ENCODE data around the gene POLR2F. TPM values are rescaled to one million over a fixed set of nuclear protein-coding genes. Genes with fewer than 3 reads are reported as not detected.
"Not testable (repeated sequence)": the region's sequence is repeated elsewhere in the genome, so short reads cannot be mapped to it uniquely, and the experiment has no call there.

The POLR2F gene
- total RNA-seq, 2 donors from 2014 or later = 52.5 to 110 TPM

- no peak for TF ChIP-seq CTCF (IDR thresholded peaks at IDR 0.05)
- no peak for DNase-seq
- H3K27me3 ChIP-seq = no peaks in the 10 kb centered on the region
- H3K9me3 ChIP-seq = no peaks in the 10 kb centered on the region
- intact Hi-C loops (cut with DNase I) = no loop called here
- H3K9ac ChIP-seq (ENCODE audit: low read depth in 2 of 2, low read length in 2 of 2) = no peak overlapping the region
- H3K27ac ChIP-seq = no peak overlapping the region
- H3K36me3 ChIP-seq = no peaks in the 10 kb centered on the region
- H3K4me1 ChIP-seq = peaks cover 9% of the 10 kb centered on the region
- H3K4me3 ChIP-seq = no peak overlapping the region
Measured at GRCh38 chr22:37951305-37951704, 2.2 kb upstream of the POLR2F start.

GRCh38 chr22:37952629-37953028 lies 870 bp upstream of the POLR2F start:
- H3K9me3 ChIP-seq; H3K27ac ChIP-seq; H3K4me1 ChIP-seq; H3K27me3 ChIP-seq; H3K36me3 ChIP-seq; DNase-seq; intact Hi-C loops (cut with DNase I): not testable (repeated sequence)
- Histone ChIP-seq H3K4me3 (peak overlapping the region; percentile 100), H3K9ac (ENCODE audit: low read depth in 2 of 2, low read length in 2 of 2) (peak overlapping the region; percentile 2 to 90)

- H3K36me3 ChIP-seq = no peaks in the 10 kb centered on the region
- DNase-seq = no peak
- H3K27me3 ChIP-seq = no peaks in the 10 kb centered on the region
- TF ChIP-seq CTCF (IDR thresholded peaks at IDR 0.05) = no peak
- peaks cover 9% of the 10 kb centered on the region for H3K4me1 ChIP-seq
- peak overlapping the region; percentile 69 to 90 for H3K9ac ChIP-seq (ENCODE audit: low read depth in 2 of 2, low read length in 2 of 2)
- intact Hi-C loops (cut with DNase I) = no loop called here
- H3K9me3 ChIP-seq = no peaks in the 10 kb centered on the region
- no peak overlapping the region for H3K27ac ChIP-seq
- H3K4me3 ChIP-seq = peak overlapping the region; percentile 100
Measured at GRCh38 chr22:37953062-37953436, 450 bp upstream of the POLR2F start.

GRCh38 chr22:37954686-37955085 lies 1.2 kb downstream of the POLR2F start:
- Histone ChIP-seq H3K9ac (ENCODE audit: low read depth in 2 of 2, low read length in 2 of 2) (peak overlapping the region in 1 of 2 donors; percentile 5), H3K27ac (no peak overlapping the region), H3K36me3 (no peaks in the 10 kb centered on the region), H3K4me3 (peak overlapping the region; percentile 100), H3K9me3 (no peaks in the 10 kb centered on the region), H3K4me1 (peaks cover 9% of the 10 kb centered on the region), H3K27me3 (no peaks in the 10 kb centered on the region)
- TF ChIP-seq CTCF (IDR thresholded peaks at IDR 0.05) = no peak
- intact Hi-C loops (cut with DNase I) = no loop called here
- DNase-seq = no peak

GRCh38 chr22:37955825-37956397 lies 2.4 kb downstream of the POLR2F start:
- H3K4me3 ChIP-seq; H3K36me3 ChIP-seq; H3K27ac ChIP-seq; intact Hi-C loops (cut with DNase I); H3K9ac ChIP-seq (ENCODE audit: low read depth in 2 of 2, low read length in 2 of 2); DNase-seq; H3K9me3 ChIP-seq; H3K27me3 ChIP-seq; H3K4me1 ChIP-seq: not testable (repeated sequence)

- no peak for TF ChIP-seq CTCF (IDR thresholded peaks at IDR 0.05)
- H3K4me1 ChIP-seq = peaks cover 7% of the 10 kb centered on the region
- H3K4me3 ChIP-seq = no peak overlapping the region
- no peak overlapping the region for H3K9ac ChIP-seq (ENCODE audit: low read depth in 2 of 2, low read length in 2 of 2)
- H3K9me3 ChIP-seq = no peaks in the 10 kb centered on the region
- no peak overlapping the region for H3K27ac ChIP-seq
- intact Hi-C loops (cut with DNase I) = no loop called here
- no peak for DNase-seq
- no peaks in the 10 kb centered on the region for H3K27me3 ChIP-seq
- H3K36me3 ChIP-seq = no peaks in the 10 kb centered on the region
Measured at GRCh38 chr22:37957232-37957631, 3.7 kb downstream of the POLR2F start.

All from colonic mucosa (tissue), 4 donors.